GM20431 (cell line): ENCODE data around the gene MYL7.

Experiments
- in situ Hi-C: fragments of 300-500 bp; cut with MseI, MboI; formaldehyde crosslinking; loops from one replicate; pipeline ENCODE4 v1.15.0; 2020; ENCODE audit warnings: low sequenced_read_pairs; ENCODE audit not compliant: unreplicated experiment

MYL7 gene

GRCh38 chr7:44152971-44153947, 12.1 kb upstream of the MYL7 start:
- in situ Hi-C loops, result no loop called here

GRCh38 chr7:44151956-44152355, 10.8 kb upstream of the MYL7 start:
- in situ Hi-C loops, result no loop called here

- in situ Hi-C loops, result no loop called here
Measured at GRCh38 chr7:44150966-44151941, 10.1 kb upstream of the MYL7 start.

GRCh38 chr7:44150466-44150832, 9.3 kb upstream of the MYL7 start:
- in situ Hi-C loops, result no loop called here

GRCh38 chr7:44149571-44150465, 8.7 kb upstream of the MYL7 start:
- in situ Hi-C loops, result no loop called here

GRCh38 chr7:44148961-44149536, 7.9 kb upstream of the MYL7 start:
- in situ Hi-C loops, result no loop called here

- in situ Hi-C loops, result no loop called here
Measured at GRCh38 chr7:44148166-44148565, 7.0 kb upstream of the MYL7 start.

GRCh38 chr7:44147026-44147991, 6.2 kb upstream of the MYL7 start:
- in situ Hi-C loops, result no loop called here

GRCh38 chr7:44145969-44146911, 5.1 kb upstream of the MYL7 start:
- in situ Hi-C loops, result no loop called here

- in situ Hi-C loops, result no loop called here
Measured at GRCh38 chr7:44145479-44145968, 4.4 kb upstream of the MYL7 start.

- in situ Hi-C loops, result no loop called here
Measured at GRCh38 chr7:44144968-44145478, 3.9 kb upstream of the MYL7 start.

GRCh38 chr7:44144426-44144967, 3.4 kb upstream of the MYL7 start:
- in situ Hi-C loops, result no loop called here

GRCh38 chr7:44143646-44144250, 2.6 kb upstream of the MYL7 start:
- in situ Hi-C loops, result no loop called here

- in situ Hi-C loops, result no loop called here
Measured at GRCh38 chr7:44142028-44142427, 896 bp upstream of the MYL7 start.

GRCh38 chr7:44140341-44140740, 791 bp downstream of the MYL7 start:
- in situ Hi-C loops, result no loop called here

- in situ Hi-C loops, result no loop called here
Measured at GRCh38 chr7:44139311-44140010, 1.7 kb downstream of the MYL7 start.
